HG02870 (cell line): Measurements from ENCODE around the gene SNAPC5.
"Not testable (repeated sequence)": the region's sequence is repeated elsewhere in the genome, so short reads cannot be mapped to it uniquely, and the experiment has no call there.

Source experiments
- ATAC-seq: cut with Tn5 transposase; IDR thresholded peaks from one replicate; pipeline ENCODE4 v1.9.1; 2021; ENCODE audit warnings: mild to moderate bottlenecking, moderate library complexity; ENCODE audit not compliant: unreplicated experiment

Gene SNAPC5

GRCh38 chr15:66497502-66498455 is at the start of gene SNAPC5:
Gene SNAPC5, minus strand, starts transcription at chr15:66497762. Its CDS starts 31 bp downstream, at chr15:66497731.
- peak; percentile 86 for ATAC-seq

- no peak for ATAC-seq
These were observed 47.7 kb upstream of the SNAPC5 start for GRCh38 chr15:66545255-66545654.

GRCh38 chr15:66542896-66543295 is 45.3 kb upstream of the SNAPC5 start:
- no peak for ATAC-seq

- ATAC-seq: no peak
These were observed 37.5 kb upstream of the SNAPC5 start for GRCh38 chr15:66535056-66535455.

- no peak for ATAC-seq
These were observed 27.3 kb upstream of the SNAPC5 start for GRCh38 chr15:66524838-66525237.

GRCh38 chr15:66523926-66524325 is 26.4 kb upstream of the SNAPC5 start:
- ATAC-seq: no peak

- no peak for ATAC-seq
These were observed 18.4 kb upstream of the SNAPC5 start for GRCh38 chr15:66515901-66516322.

- no peak for ATAC-seq
These were observed 17.0 kb upstream of the SNAPC5 start for GRCh38 chr15:66514586-66514985.

GRCh38 chr15:66508293-66508883 is 10.8 kb upstream of the SNAPC5 start:
- no peak for ATAC-seq

- ATAC-seq: no peak
These were observed 8.3 kb upstream of the SNAPC5 start for GRCh38 chr15:66505818-66506217.

- peak; percentile 9 for ATAC-seq
These were observed 7.9 kb upstream of the SNAPC5 start for GRCh38 chr15:66505430-66505811.

- ATAC-seq: peak; percentile 74
These were observed 7.2 kb upstream of the SNAPC5 start, which contains the start of the genes RPL4 and ZWILCH for GRCh38 chr15:66504563-66505429. Gene RPL4, minus strand, starts transcription at chr15:66504855. Its CDS starts 65 bp downstream, at chr15:66504790. Gene ZWILCH, plus strand, starts transcription at chr15:66505326. Its CDS starts 13 bp downstream, at chr15:66505339.

GRCh38 chr15:66503780-66504562 is 6.4 kb upstream of the SNAPC5 start:
- no peak for ATAC-seq

GRCh38 chr15:66503041-66503648 is 5.6 kb upstream of the SNAPC5 start:
- ATAC-seq: not testable (repeated sequence)

GRCh38 chr15:66502491-66502890 is 4.9 kb upstream of the SNAPC5 start:
- no peak for ATAC-seq

GRCh38 chr15:66500346-66500745 is 2.8 kb upstream of the SNAPC5 start:
- ATAC-seq: not testable (repeated sequence)

- no peak for ATAC-seq
These were observed 1.2 kb upstream of the SNAPC5 start for GRCh38 chr15:66498501-66499386.

GRCh38 chr15:66496951-66497501 is 536 bp downstream of the SNAPC5 start:
- ATAC-seq: peak; percentile 16
